HepG2 (cell line): ENCODE results near the gene INTS15. TPM values are rescaled to one million over a fixed set of nuclear protein-coding genes. Genes with fewer than 3 reads are reported as not detected.

Source experiments
- ATAD3A ChIP-seq: sonication (generic); formaldehyde crosslinking; IDR thresholded peaks from 2 replicates; pipeline ENCODE4 v1.4.0; 2020; ENCODE audit warnings: missing genetic modification reagents
- HOMEZ ChIP-seq: IDR thresholded peaks from 2 replicates; pipeline ENCODE4 v1.6.1; 2016; ENCODE audit warnings: low read depth
- HOXA5 ChIP-seq: sonication (generic); formaldehyde crosslinking; IDR thresholded peaks from 2 replicates; pipeline ENCODE4 v1.4.0; 2020; ENCODE audit warnings: missing genetic modification reagents
- KDM2A ChIP-seq: sonication (generic); formaldehyde crosslinking; IDR thresholded peaks from 2 replicates; pipeline ENCODE4 v1.4.0; 2020; ENCODE audit warnings: low read depth, missing genetic modification reagents, borderline replicate concordance
- MEF2D ChIP-seq: sonication (generic); formaldehyde crosslinking; IDR thresholded peaks from 2 replicates; pipeline ENCODE4 v1.5.1; 2020; ENCODE audit warnings: mild to moderate bottlenecking, missing genetic modification reagents
- NCOA1 ChIP-seq: sonication (generic); formaldehyde crosslinking; IDR thresholded peaks from 2 replicates; pipeline ENCODE4 v1.9.0; 2021; ENCODE audit warnings: missing genetic modification reagents
- PAX8 ChIP-seq: sonication (generic); formaldehyde crosslinking; IDR thresholded peaks from 2 replicates; pipeline ENCODE4 v1.8.0; 2022; ENCODE audit warnings: mild to moderate bottlenecking, missing genetic modification reagents, borderline replicate concordance
- POLR2G ChIP-seq: fragments of 200-400 bp; formaldehyde crosslinking; IDR thresholded peaks from 2 replicates; pipeline ENCODE4 v1.6.1; 2018; ENCODE audit warnings: mild to moderate bottlenecking, low read depth, low read length, moderate library complexity
- SNRNP70 ChIP-seq: fragments of 200-400 bp; formaldehyde crosslinking; IDR thresholded peaks from 2 replicates; pipeline ENCODE4 v1.6.1; 2017; ENCODE audit warnings: mild to moderate bottlenecking, low read depth, low read length, moderate library complexity
- STAT5B ChIP-seq: sonication (generic); formaldehyde crosslinking; IDR thresholded peaks from 2 replicates; pipeline ENCODE4 v1.4.0; 2020; ENCODE audit warnings: missing genetic modification reagents
- TAF1 ChIP-seq: sonication (generic); formaldehyde crosslinking; IDR thresholded peaks from 2 replicates; pipeline ENCODE4 v1.4.0; 2020; ENCODE audit warnings: missing genetic modification reagents
- TP53 ChIP-seq: sonication (generic); formaldehyde crosslinking; conservative IDR thresholded peaks from 2 replicates; pipeline ENCODE4 v1.4.0; 2020; ENCODE audit warnings: missing genetic modification reagents
- U2AF1 ChIP-seq: fragments of 200-400 bp; formaldehyde crosslinking; optimal IDR thresholded peaks from 2 replicates; pipeline ENCODE3; 2017; ENCODE audit warnings: mild to moderate bottlenecking, low read depth, low read length
- ZBTB21 ChIP-seq: sonication (generic); formaldehyde crosslinking; IDR thresholded peaks from 2 replicates; pipeline ENCODE4 v1.4.0; 2020; ENCODE audit warnings: missing genetic modification reagents
- ZBTB7B ChIP-seq: sonication (generic); formaldehyde crosslinking; IDR thresholded peaks from 2 replicates; pipeline ENCODE4 v1.4.0; 2020; ENCODE audit warnings: missing genetic modification reagents
- ZNF20 ChIP-seq: sonication (generic); formaldehyde crosslinking; IDR thresholded peaks from 2 replicates; pipeline ENCODE4 v1.4.0; 2020; ENCODE audit warnings: mild to moderate bottlenecking, moderate library complexity, missing genetic modification reagents
- ZNF33A ChIP-seq: sonication (generic); formaldehyde crosslinking; IDR thresholded peaks from 2 replicates; pipeline ENCODE4 v1.5.1; 2020; ENCODE audit warnings: missing genetic modification reagents, mild to moderate bottlenecking, moderate library complexity, borderline replicate concordance
- ZNF484 ChIP-seq: sonication (generic); formaldehyde crosslinking; IDR thresholded peaks from 2 replicates; pipeline ENCODE4 v1.5.1; 2020; ENCODE audit warnings: mild to moderate bottlenecking, low read depth, missing genetic modification reagents, borderline replicate concordance
- ZNF607 ChIP-seq: sonication (generic); formaldehyde crosslinking; IDR thresholded peaks from 2 replicates; pipeline ENCODE4 v1.5.1; 2020; ENCODE audit warnings: missing genetic modification reagents, mild to moderate bottlenecking, borderline replicate concordance
- ZNF879 ChIP-seq: sonication (generic); formaldehyde crosslinking; IDR thresholded peaks from 2 replicates; pipeline ENCODE4 v1.8.1; 2023; ENCODE audit warnings: missing genetic modification reagents
- ZSCAN31 ChIP-seq: sonication (generic); formaldehyde crosslinking; IDR thresholded peaks from 2 replicates; pipeline ENCODE4 v1.5.0; 2020; ENCODE audit warnings: low read depth, mild to moderate bottlenecking, missing genetic modification reagents
- polyA plus RNA-seq, 8 experiments: library from polyadenylated mRNA; depleted of rRNA in 3 of 8; stranded (reverse) in 7 of 8; unstranded in 1 of 8; fragments of >200 nt; fragmentation: Illumina TruSeq in 4 of 8; extraction: Trizol in 4 of 8; gene quantifications; 2 replicates each; pipeline versions ENCODE4 v1.2.1 to v1.2.3, GENCODE V29; 2011 to 2016; ENCODE audit warnings: low read depth in 4 of 8, missing spikeins in 1 of 8, mixed read lengths in 1 of 8; ENCODE audit not compliant: insufficient read depth in 1 of 8
- total RNA-seq, 5 experiments: library from RNA; depleted of rRNA; stranded (reverse); fragments of >200 nt; fragmentation: Illumina TruSeq; extraction: Trizol; gene quantifications; 2 replicates each; pipeline ENCODE4 v1.2.3, GENCODE V29; 2016; ENCODE audit warnings: low read depth in 1 of 5
- TF ChIP-seq, protein P1 (sequence below): sonication (generic); formaldehyde crosslinking; IDR thresholded peaks from 2 replicates; pipeline ENCODE4 v1.4.0; 2020; ENCODE audit warnings: mild to moderate bottlenecking, missing genetic modification reagents
- TF ChIP-seq, protein P2 (sequence below): sonication (generic); formaldehyde crosslinking; IDR thresholded peaks from 2 replicates; pipeline ENCODE4 v1.4.0; 2020; ENCODE audit warnings: missing genetic modification reagents
- TF ChIP-seq, protein P3 (sequence below): sonication (generic); formaldehyde crosslinking; IDR thresholded peaks from 2 replicates; pipeline ENCODE4 v1.4.0; 2020; ENCODE audit warnings: missing genetic modification reagents; ENCODE audit errors: not compliant biosample characterization

Gene INTS15
- total and polyA plus RNA-seq, 2 of the 13 experiments (the other 11 are each of a cell fraction or from before 2014, with no cell fraction given): 16.3 to 25.7 TPM

DNA sequence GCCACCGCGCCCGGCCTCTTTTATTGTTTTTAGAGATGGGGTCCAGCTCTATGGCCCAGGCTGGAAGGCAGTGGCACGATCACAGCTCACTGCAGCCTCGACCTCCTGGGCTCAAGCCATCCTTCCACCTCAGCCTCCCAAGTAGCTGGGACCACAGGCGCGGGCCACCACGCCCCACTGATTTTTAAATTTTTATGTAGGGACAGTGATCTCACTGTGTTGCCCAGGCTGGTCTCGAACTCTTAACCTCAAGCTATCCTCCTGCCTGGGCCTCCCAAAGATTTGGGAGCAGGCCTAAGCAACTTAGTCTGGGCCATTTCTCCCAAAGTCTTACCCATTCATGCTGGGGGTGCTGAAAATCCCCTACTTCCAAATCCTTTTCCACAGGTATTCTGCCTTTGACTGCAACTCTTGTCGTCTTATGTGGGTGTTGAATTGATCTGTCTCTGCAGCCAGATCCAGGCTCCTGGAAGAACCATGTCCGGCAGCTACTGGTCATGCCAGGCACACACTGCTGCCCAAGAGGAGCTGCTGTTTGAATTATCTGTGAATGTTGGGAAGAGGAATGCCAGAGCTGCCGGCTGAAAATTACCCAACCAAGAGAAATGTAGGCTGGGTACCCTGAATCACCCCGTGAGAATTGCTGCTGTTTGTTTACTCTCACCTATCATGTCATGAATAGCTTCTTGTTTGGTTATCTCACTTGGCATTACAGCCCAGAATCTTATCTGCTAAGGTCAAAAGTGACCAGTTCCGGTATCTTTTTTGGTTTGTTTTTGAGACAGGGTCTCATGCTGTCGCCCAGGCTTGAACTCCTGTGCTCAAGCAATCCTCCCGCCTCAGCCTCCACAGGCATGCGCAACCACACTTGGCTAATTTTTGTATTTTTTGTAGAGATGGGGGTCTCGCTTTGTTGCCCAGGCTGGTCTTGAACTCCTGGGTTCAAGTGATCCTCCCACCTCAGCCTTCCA is 11.4 kb upstream of the INTS15 start (continued):
- TF ChIP-seq ZNF484 (CRISPR knock-in tag) (no peak), HOMEZ (CRISPR knock-in tag) (peak; percentile 78; the same call in 1 of the 2 replicates), KDM2A (CRISPR knock-in tag) (peak; percentile 19; the same call in 1 of the 2 replicates), TAF1 (CRISPR knock-in tag) (peak; percentile 74), ZNF879 (CRISPR knock-in tag) (0 out of 2 replicates have a peak, but pooled peaks have one; percentile 38), ZNF33A (CRISPR knock-in tag) (no peak), NCOA1 (CRISPR knock-in tag) (peak; percentile 36; the same call in 1 of the 2 replicates), ZBTB21 (CRISPR knock-in tag) (peak; percentile 94), ATAD3A (CRISPR knock-in tag) (no peak), POLR2G (peak; percentile 97), PAX8 (CRISPR knock-in tag) (no peak), ZBTB7B (CRISPR knock-in tag) (peak; percentile 67; the same call in 1 of the 2 replicates), MEF2D (CRISPR knock-in tag) (peak; percentile 85), U2AF1 (no peak), SNRNP70 (no peak), ZSCAN31 (CRISPR knock-in tag) (0 out of 2 replicates have a peak, but pooled peaks have one; percentile 7), HOXA5 (CRISPR knock-in tag) (peak; percentile 47; the same call in 1 of the 2 replicates), ZNF607 (no peak), TP53 (CRISPR knock-in tag) (no peak), STAT5B (no peak), ZNF20 (no peak; the same call in 1 of the 2 replicates)
- TF ChIP-seq, protein P1, sequence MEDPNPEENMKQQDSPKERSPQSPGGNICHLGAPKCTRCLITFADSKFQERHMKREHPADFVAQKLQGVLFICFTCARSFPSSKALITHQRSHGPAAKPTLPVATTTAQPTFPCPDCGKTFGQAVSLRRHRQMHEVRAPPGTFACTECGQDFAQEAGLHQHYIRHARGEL (CRISPR knock-in tag): no peak
- TF ChIP-seq, protein P2, sequence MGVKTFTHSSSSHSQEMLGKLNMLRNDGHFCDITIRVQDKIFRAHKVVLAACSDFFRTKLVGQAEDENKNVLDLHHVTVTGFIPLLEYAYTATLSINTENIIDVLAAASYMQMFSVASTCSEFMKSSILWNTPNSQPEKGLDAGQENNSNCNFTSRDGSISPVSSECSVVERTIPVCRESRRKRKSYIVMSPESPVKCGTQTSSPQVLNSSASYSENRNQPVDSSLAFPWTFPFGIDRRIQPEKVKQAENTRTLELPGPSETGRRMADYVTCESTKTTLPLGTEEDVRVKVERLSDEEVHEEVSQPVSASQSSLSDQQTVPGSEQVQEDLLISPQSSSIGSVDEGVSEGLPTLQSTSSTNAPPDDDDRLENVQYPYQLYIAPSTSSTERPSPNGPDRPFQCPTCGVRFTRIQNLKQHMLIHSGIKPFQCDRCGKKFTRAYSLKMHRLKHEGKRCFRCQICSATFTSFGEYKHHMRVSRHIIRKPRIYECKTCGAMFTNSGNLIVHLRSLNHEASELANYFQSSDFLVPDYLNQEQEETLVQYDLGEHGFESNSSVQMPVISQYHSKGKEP (CRISPR knock-in tag): no peak
- TF ChIP-seq, protein P3, sequence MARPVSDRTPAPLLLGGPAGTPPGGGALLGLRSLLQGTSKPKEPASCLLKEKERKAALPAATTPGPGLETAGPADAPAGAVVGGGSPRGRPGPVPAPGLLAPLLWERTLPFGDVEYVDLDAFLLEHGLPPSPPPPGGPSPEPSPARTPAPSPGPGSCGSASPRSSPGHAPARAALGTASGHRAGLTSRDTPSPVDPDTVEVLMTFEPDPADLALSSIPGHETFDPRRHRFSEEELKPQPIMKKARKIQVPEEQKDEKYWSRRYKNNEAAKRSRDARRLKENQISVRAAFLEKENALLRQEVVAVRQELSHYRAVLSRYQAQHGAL: no peak
